Putamen (tissue), 1 donor: ENCODE results near the gene PARD6B.
"Not testable (repeated sequence)": the region's sequence is repeated elsewhere in the genome, so short reads cannot be mapped to it uniquely, and the experiment has no call there.

Experiments
- DNase-seq: peaks from one replicate; pipeline ENCODE4 v3.0.0-alpha.2; 2016; ENCODE audit warnings: low spot score

Gene PARD6B

DNA sequence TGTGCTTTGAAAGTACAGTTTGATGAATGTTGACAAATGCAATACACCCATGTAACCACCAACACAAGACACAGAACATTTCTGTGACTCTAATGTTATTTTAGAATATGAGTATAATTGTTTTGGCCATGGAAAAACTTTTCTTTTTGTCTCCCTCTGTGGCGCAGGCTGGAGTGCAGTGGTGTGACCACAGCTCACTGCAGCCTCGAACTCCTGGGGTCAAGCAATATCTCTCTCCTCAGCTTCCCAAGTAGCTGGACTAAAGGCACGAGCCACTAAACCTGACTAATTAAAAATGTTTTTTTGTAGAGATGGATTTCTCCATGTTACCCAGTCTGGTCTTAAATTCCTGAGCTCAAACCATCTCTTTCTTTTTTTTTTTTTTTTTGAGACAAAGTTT is 43.1 kb downstream of the PARD6B start:
- no peak for DNase-seq

DNA sequence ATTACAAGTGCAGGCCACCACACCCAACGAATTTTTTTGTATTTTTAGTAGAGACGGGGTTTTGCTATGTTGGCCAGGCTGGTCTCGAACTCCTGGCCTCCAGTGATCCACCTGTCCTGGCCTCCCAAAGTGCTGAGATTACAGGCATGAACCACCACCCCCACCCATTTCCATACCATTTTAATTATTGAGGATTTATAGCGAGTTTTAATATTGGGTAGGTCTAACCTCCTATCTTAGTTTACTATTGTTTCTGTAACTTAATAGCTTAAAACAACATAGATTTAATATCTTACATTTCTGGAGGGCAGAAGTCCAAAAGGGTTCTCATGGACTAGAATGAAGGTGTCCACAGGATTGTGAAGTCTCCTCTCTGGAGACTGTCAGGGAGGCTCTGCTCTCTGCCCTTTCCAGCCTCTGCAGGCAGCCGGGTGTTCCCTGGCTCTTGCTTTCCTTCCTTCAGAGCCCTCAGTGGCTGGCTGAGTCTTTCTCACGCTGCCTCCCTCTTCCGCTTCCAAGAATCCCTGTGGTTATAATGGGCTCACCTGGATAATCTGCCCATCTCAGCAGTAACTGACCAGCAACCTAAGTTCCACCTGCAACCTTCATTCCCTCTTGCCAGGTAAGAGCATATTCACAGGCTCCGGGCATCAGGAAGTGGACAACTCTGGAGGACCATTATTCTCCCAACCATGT is 44.9 kb downstream of the PARD6B start:
- DNase-seq, result no peak

DNA sequence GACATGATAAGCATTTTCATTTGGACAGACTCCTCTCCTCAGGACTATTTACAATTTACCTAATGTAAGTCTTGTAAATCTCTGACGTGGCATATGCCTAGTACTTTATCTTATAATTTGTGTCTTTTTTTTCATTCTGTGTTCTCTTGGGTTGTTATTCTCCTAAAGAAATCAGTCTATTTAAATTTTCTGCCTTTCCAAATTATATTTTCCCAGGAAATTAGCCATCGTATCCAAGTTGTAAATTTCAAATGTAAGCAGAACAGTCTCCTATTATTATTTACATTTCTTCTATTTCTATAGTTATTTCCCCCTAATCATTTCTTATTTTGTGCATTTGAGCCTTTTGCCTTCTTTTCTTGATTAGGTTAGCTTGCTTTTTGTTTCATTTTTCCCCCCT is 46.0 kb downstream of the PARD6B start:
- DNase-seq, result no peak

DNA sequence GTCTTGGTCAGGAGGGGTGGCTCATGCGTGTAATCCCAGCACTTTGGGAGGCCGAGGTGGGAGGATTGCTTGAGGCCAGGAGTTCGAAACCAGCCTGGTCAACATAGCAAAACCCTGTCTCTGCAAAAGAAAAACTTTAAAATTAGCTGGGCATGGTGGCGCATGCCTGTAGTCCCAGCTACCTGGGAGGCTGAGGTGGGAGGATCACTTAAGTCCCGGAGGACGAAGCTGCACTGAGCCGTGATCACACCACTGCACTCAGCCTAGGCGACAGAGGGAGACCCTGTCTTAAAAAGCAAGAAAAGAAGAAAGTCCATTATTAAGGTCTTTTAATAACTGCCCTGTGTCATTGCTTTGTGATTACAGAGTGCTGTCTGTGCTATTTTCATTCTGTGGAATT is 47.6 kb downstream of the PARD6B start:
- not testable (repeated sequence) for DNase-seq

DNA sequence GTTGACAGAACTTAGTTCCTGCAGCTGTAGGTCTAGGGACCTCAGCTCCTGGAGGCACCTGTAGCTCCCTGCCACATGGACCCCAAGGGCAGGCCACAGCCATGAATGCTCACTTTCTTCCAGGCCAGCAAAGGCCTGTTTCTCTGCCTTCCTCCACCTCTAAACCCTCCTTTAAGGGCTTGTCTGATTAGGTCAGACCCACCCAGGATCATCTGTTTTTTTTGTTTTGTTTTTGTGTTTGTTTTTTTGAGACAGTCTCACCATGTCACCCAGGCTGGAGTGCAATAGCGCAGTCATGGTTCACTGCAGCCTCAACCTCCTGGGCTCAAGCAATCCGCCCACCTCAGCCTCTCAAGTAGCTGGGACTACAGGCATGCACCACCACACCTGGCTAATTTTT is 52.0 kb downstream of the PARD6B start:
- no peak for DNase-seq

DNA sequence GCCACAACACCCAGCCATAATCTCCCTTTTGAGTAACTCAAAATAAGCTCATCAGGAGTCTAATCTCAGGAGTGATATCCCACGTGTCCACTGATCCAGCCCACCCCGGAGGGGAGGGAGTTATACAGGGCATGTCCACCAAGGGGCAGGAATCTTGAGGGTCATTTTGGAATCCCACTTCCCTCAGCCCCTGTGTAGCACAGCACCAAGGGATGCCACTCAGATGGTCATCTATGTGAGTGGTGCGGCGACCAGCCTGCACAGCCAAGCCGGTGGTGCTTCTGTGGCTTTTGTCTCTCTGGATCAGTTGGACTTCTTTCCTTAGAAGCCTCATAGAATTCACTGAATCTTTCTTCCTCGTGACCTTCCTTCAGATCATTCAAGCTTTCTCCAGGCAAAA is 52.5 kb downstream of the PARD6B start:
- no peak for DNase-seq

DNA sequence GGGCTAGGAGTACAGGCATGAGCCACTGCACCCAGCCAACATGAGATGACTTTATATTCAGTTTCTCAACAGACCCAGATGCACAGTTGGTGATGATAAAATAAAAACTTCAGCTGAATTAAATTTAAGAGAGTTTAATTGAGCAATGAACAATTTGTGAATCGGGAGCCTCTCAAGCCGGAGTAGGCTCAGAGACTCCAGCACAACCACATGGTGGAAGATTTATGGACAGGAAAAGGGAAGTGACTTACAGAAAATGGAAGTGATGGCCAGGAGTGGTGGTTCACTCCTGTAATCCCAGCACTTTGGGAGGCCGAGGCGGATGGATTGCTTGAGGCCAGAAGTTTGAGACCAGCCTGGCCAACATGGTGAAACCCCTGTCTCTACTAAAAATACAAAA is 53.1 kb downstream of the PARD6B start:
- DNase-seq, result no peak

DNA sequence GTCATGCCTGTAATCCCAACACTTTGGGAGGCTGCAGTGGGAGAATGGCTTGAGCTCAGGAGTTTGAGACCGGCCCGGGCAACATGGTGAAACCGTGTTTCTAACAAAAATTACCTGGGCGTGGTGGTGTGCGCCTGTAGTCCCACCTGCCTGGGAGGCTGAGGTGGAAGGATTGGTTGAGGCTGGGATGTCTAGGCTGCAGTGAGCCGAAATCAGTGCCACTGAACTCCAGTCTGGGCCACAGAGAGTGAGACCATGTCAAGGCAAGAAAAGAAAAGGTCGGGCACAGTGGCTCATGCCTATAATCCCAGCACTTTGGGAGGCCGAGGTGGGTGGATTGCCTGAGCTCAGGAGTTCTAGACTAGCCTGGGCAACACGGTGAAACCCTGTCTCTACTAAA is 55.3 kb downstream of the PARD6B start:
- DNase-seq, result no peak

DNA sequence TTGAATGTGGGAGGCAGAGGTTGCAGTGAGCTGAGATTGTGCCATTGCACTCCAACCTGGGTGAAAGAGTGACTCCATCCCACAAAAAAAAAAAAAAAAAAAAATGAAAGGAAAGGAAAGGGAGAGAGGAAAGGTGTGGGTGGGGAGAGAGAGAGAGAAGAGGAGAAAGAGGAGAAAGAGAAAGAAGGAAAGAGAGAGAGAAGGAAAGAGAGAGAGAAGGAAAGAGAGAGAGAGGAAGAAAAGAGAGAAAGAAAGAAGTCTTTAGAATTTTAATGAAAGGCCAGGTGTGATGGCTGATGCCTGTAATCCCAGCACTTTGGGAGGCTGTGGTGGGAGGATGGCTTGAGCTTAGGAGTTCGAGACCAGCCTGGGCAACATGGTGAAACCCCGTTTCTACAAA is 55.8 kb downstream of the PARD6B start:
- DNase-seq, result no peak

DNA sequence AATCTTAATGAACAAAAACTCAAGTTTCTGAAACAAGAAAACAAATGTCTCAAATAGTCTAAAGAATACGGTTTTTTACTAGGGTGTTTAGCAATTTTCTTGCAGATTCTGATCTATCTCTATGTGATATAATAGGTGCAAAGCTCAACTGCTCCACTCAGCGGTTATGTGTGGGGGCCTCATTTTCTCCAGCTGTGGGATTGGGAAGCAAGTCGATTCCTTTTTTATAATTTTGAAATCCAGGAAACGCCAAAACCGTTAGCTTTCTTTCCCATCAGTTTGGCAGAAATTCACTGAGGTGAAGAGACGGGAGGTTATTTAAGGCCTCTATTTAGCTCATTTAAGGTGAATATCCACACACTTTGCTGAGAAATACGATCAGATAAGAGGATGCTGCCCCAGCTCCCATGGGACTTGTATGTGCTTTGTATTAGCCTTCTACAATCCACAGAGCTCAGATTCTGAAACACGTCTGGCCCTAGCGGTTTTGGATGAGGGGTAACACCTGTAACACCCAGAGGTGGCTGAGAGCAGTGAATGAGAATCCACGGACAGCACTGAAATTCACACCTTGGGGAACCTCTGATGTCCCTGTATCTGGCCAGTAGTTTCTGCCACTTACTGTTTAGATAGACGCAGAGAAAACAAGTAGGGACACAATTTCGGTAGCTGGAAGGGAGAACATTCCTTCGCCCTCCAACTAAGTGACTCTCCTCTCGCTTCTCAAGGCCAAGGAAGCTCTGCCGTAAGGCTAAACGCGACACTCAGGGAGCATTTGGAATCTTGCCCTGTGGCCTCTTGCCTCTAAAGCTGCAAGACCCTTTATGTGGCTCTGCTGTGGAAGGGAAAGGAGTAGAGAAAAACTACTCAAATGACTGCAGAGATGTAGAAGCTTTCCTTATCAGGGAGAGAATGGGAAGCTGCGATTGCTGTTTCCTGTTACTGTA is 56.9 kb downstream of the PARD6B start:
- peak; percentile 73 for DNase-seq

DNA sequence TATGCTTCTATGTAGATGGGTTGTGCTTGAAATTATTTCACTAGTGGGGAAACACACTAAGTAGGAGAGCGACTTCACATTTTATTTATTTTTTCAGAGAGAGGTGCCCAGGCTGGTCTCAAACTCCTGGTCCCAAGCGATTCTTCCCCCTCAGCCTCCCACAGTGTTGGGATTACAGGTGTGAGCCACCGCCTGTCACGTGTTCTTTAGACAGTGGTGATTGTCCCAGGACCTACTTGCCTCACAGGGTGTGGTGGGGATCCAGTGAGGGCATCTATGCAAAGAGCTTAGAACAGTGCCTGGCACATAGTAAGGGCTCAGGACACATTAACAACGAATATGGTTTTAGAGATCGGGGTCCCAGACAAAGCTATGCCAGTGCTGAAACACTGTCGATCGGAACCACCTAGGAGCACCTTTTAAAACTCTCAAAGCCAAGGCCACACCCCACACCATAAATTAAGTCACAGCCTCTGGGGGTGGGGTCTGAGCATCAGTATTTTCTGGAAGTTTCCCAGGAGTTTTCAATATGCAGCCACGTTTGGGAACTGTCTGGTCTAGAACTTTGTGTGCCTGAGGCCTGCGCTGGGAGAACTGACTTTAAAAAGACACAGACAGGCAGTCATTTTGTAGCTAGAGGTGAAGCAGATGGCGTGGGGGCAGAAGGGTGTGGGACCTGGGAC is 58.7 kb downstream of the PARD6B start:
- no peak for DNase-seq

DNA sequence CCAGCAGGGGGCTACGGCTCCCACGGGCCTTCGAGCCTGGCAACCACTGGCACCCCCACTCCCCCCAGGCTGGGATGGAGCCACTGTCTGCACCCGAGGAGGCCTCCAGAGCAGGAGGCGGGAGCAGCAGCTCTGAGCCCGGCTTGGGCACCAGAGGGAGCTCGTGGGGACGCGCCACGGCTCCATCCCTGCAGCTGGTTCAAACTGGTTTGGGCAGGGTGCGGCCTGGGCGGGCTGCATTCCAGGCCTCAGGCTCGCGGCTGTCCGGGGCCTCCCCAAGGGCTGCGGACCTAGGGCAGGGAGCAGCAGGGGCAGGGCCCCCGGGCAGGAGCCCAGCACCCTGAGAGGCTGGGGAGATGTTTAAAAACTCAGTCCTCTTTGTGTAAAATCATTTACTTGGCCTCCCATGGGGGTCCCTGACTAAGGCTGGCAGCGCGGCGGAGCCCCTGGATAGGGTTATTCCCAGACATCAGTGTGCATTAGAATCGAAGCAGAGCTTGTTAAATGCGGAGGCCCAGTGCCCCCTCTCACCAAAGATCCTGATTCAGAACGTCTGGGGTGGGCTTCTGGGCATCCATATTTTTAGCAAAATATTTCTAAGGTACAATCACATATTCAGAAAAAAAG is 59.4 kb downstream of the PARD6B start:
- peak; percentile 84 for DNase-seq

DNA sequence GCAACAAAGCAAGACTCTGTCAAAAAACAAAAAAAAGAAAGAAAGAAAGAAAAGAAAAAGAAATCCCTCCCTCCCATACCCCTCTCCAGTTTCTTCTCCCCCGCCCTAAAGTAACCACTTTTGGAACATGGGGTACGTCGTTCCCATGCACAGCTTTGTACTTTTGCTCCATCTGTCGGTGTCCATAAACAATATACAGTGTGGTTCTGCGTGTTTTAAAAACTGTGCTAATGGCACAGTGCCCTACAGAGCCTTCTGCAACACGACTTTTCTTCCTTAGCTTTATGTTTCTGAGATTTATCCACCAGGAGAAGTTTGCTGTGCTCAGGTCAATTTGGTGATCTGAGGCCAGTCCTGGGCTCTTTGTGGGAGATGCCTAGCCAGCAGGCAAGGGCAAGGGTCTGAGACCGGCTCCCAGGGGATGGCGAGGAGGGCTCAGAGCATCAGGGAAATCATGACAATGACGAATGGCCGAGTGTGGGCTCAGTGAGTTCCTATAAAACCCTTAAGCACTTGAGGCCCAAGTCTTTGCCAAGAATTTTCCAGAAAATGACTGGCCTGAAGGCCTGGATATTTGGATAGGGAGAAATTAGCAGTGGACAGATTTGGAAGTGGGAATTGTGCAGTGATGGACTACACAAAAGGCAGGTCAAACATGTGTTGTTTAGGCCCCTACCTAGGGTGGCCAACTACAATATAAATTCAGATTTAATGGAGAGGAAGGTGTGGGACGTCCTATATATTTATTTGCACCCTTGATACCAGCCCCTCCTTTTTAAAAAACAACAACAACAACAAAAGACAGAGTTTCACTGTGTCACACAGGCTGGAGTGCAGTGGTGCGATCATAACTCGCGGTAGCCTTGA is 61.6 kb downstream of the PARD6B start:
- DNase-seq, result no peak

DNA sequence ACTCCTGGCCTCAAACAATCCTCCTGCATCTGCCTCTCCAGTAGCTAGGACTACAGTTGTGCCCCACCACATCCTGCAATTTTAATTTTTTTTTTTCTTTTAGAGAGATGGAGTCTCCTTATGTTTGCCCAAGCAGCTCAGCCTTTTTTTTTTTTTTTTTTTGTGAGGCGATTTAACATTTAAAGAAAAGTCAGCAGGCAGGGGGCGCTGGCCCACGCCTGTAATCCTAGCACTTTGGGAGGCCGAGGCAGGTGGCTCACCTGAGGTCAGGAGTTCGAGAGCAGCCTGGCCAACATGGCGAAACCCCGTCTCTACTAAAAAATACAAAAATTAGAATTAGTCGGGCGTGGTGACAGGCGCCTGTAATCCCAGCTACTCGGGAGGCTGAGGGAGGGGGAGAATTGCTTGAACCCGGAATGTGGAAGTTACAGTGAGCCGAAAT is 62.2 kb downstream of the PARD6B start:
- DNase-seq, result not testable (repeated sequence)

DNA sequence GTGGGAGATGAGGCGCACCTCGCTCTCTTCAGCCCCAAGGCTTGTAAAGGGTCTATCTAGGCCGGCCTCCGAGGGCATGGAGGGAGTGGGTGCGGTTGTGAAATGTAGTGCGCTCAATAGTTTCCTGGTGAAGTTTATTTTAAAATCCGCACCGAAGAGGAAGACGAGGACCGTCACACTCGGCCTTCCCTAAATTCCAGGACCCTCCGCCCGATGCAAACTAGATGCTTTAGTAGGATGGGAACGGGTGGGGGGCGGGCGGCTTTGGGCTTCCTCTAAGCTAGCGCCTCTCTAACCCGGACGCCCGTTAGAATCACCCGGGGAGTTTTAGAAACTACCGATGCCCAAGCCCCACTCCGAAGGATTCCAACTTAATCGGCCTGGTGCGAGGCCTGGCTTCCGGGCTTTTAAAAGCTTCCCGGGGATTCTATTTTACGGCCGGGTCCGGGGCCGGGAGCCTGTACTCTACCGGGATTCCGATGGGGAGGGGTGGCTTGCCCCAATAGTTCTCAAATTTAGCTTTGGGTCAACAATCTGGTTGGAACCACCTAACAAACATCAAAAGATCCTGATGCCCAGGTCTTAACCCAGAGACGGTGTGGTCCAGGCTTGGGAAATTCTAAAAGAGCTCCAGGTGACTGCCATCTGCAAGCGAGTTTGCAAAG is 62.9 kb downstream of the PARD6B start:
- no peak for DNase-seq

DNA sequence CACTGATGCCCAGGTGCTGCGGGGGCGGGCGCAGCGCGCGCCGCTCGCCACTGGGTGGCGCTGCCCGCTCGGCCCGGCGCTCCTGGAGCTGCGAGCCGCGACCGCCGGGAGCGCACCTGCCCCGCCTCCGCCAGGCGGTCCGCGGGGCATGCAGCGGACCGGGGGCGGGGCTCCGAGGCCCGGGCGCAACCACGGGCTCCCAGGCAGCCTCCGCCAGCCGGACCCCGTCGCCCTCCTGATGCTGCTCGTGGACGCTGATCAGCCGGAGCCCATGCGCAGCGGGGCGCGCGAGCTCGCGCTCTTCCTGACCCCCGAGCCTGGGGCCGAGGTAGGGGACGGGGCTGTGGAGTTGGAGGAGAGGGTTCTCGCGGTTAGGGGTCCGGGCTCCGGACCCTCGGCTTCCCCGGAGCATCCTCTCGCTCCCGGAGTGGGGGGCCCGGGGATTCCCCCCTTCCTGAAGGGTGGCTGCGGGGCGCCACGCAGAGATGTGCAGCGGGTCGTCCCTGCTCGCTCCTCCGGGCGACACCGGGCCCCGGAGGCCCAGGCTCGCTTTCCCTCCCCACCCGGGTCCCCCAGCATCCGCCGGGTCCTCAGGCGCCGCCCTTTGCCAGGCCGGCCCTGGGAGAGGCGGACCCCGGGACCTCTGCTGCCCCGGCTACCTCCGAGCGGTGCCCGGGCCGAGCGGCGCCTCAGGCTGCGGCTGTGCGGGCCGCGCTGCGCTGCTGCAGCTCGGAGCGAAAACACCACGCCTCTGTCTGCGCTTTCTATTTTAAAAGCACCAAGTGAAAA is 63.7 kb downstream of the PARD6B start, which contains the start of gene BCAS4:
BCAS4 (plus strand) TSS at position 216 of the 789 bp plus-strand sequence; CDS start at position 239, 23 bp downstream.
- DNase-seq, result peak; percentile 63

DNA sequence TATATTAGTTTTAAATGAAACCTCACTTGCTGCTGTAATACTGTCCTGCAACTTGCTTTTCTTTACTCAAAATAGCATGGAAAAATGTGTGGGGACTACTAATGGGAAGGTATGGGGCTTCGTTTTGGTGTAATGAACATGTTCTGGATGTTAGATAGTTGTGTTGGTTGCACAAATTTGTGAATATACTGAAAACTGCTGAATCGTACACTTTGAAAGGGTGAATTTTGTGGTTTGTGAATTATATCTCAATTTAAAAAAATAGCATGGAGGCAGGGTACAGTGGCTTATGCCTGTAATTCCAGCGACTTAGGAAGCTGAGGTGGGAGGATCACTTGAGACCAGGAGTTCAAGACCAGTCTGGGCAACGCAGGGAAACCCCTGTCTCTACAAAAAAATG is 65.8 kb downstream of the PARD6B start:
- no peak for DNase-seq

DNA sequence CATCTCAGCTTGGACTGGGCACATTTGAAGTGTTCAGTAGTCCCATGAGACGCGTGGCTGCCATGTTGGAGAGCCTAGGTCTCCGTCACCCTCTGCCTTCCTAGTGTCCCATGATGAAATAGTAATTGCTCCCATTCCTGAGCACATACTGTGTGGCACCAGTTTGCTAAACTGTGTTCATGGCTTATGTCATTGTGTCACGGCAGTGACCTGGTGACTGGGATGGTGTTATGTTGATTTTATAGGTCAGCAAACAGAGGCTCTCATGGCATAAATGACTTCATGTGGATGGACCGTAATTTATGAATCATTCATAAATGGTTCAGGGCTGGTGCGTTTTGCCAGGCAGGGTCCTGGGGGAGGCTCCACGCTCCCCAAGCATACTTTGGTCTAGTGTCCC is 67.3 kb downstream of the PARD6B start:
- no peak for DNase-seq

DNA sequence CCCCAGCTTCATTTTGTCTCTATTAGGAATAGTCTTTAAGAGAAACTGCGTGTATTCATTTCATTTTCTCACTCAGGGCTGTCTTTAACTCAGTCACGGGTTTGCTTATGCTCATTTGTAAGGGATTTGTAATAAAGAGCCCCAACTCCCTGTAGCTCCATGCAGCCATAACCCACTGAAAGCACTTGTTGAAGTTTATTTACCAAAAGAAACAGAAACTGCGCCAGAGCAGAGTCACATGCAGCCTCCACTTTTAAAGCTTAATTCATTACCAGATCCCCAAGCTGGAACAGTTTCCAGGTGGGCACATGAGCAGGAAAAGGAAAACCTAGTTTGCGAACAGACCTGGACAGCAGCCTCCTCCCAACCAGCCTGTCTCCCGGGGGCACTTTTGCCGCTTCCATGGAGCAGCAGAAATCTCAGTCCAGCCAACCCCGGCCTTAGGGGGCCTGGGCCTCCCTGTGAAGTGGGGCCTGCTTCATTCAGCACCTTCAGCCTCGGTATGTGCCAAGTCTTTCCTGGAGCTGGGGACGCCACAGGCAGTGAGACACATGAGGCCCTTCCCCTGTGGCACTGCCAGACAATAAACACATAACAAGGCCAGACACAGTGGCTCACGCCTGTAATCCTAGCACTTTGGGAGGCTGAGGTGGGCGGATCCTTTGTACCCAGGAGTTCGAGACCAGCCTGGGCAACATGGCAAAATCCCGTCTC is 68.0 kb downstream of the PARD6B start:
- DNase-seq, result no peak
